ENCODE measurements around the gene BARX1.

DNA sequence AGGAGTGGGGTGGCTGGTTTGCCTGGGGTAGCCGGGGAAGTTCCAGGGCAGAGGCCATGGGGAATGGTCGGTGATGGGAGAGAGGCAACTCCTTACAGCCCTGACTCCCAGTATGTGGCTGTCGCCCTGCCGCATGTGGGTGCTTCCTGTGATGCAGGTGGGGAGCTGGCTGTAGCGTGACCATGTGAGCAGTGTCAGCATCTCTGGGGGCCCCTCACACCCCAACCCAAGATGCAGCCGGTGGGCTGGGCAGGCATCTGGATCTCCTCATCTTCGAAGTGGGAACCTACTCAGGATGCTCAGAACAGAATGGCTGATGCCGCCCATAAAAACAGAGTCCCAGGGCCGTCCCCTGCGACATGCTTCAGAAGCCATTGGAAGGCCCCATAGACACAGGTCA, 45.0 kb downstream of the BARX1 start:
- TF ChIP-seq, protein P1, sequence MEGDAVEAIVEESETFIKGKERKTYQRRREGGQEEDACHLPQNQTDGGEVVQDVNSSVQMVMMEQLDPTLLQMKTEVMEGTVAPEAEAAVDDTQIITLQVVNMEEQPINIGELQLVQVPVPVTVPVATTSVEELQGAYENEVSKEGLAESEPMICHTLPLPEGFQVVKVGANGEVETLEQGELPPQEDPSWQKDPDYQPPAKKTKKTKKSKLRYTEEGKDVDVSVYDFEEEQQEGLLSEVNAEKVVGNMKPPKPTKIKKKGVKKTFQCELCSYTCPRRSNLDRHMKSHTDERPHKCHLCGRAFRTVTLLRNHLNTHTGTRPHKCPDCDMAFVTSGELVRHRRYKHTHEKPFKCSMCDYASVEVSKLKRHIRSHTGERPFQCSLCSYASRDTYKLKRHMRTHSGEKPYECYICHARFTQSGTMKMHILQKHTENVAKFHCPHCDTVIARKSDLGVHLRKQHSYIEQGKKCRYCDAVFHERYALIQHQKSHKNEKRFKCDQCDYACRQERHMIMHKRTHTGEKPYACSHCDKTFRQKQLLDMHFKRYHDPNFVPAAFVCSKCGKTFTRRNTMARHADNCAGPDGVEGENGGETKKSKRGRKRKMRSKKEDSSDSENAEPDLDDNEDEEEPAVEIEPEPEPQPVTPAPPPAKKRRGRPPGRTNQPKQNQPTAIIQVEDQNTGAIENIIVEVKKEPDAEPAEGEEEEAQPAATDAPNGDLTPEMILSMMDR (IDR thresholded peaks at IDR 0.05), result no peak
- TF ChIP-seq POLR2A (IDR thresholded peaks at IDR 0.05), result no peak
